ENCODE measurements around the gene ARHGAP26. TPM values are rescaled to one million over a fixed set of nuclear protein-coding genes. Genes with fewer than 3 reads are reported as not detected.
A peak's percentile ranks its signal among the peaks of the same experiment; 100 is the strongest.

The ARHGAP26 gene
- total RNA-seq, 4 donors from 2014 or later = 28.2 to 52.3 (median 37.9) TPM

DNA sequence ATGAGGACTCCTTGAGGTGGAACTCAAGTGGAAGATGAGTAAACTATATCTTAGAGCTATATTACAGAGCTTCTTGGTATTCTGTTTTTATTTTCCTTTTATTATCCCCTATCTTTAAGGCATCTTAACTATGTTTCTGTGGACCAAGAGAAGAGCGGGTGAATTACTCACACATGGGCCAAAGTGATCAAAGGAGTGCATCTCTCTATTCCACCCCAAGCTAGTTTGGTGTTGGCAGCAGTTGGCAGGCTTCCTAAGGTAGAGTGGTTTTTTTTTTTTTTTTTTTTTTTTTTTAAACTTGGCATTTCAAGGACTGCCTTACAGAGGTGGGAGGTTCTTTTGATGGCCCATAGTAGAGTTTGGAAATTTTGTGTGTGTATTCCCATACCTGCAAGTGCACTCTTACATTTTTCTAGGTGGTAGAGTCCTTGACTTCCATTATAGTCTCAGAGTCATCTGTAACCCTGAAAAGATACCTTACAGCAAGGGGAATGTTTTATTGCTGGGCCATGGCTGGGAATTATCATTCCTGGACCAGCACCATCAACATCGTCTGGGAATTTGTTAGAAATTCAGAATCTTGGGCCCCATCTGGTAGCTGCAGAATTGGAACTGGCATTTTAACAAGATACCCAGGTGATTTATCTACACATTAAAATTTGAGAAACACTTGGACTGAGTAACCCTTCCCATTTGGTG is 51.0 kb downstream of the ARHGAP26 start:
- peaks cover 34 to 54% of the 10 kb centered on the region in 2 donors for H3K4me1 ChIP-seq
- TF ChIP-seq POLR2A (IDR thresholded peaks at IDR 0.05) = no peak
- TF ChIP-seq, protein P1, sequence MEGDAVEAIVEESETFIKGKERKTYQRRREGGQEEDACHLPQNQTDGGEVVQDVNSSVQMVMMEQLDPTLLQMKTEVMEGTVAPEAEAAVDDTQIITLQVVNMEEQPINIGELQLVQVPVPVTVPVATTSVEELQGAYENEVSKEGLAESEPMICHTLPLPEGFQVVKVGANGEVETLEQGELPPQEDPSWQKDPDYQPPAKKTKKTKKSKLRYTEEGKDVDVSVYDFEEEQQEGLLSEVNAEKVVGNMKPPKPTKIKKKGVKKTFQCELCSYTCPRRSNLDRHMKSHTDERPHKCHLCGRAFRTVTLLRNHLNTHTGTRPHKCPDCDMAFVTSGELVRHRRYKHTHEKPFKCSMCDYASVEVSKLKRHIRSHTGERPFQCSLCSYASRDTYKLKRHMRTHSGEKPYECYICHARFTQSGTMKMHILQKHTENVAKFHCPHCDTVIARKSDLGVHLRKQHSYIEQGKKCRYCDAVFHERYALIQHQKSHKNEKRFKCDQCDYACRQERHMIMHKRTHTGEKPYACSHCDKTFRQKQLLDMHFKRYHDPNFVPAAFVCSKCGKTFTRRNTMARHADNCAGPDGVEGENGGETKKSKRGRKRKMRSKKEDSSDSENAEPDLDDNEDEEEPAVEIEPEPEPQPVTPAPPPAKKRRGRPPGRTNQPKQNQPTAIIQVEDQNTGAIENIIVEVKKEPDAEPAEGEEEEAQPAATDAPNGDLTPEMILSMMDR (IDR thresholded peaks at IDR 0.05) = no peak
- H3K9me3 ChIP-seq = no peaks in the 10 kb centered on the region
- H3K27ac ChIP-seq = no peak overlapping the region
- intact Hi-C loops (cut with DNase I) = no loop called here
- peak in 1 of 2 donors; percentile 35 for DNase-seq
- WGBS, 2 donors = 77 to 92% methylated on average over 2 of the region's 2 CpGs
- H3K36me3 ChIP-seq = no peaks in the 10 kb centered on the region
- no peaks in the 10 kb centered on the region for H3K27me3 ChIP-seq
- no peak overlapping the region for H3K4me3 ChIP-seq (replicated peaks in 1 of 3)

DNA sequence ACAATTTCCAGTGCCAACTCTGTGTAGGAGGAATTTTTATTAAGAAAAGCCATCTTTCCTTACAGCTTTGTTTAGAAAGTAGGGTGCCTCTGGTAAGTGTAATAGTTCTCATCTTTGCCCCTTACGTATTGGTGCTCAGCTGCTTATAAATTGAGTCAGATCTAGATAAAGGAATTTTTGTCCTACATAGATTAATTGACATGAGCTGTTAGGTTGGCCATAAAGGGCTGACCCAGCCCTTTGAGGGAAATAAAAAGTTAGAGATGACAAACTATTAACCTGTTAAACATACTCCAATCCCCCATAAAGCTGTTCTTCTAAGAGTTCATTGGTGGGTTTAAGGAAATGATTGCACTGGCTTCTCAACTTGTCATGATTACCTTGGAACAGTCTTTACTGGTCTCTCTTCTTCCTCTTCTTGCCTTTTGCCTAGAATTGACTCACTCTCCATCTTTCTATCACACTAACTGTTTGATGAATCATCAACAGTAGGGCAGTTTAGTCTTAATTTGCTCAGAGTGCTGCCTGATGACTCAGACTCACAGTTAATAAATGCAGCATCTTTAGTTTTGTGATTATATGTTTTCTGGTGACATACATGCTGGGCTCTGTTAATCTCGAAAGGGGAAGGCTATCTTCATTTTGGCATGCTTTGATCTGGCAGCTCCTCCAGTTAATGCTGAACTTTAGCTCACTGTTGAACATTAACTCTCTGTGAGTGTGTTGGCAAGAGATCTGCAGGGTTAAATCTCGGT is 51.7 kb downstream of the ARHGAP26 start:
- 83 to 86% methylated on average over 3 of the region's 3 CpGs for WGBS, 2 donors
- DNase-seq = no peak
- no peaks in the 10 kb centered on the region for H3K9me3 ChIP-seq
- intact Hi-C loops (cut with DNase I) = no loop called here
- H3K27ac ChIP-seq = no peak overlapping the region
- H3K27me3 ChIP-seq = no peaks in the 10 kb centered on the region
- no peaks in the 10 kb centered on the region for H3K36me3 ChIP-seq
- TF ChIP-seq, protein P1 (IDR thresholded peaks at IDR 0.05) = no peak
- TF ChIP-seq POLR2A (IDR thresholded peaks at IDR 0.05) = no peak
- H3K4me3 ChIP-seq (replicated peaks in 1 of 3) = no peak overlapping the region
- peaks cover 34 to 54% of the 10 kb centered on the region in 2 donors for H3K4me1 ChIP-seq

DNA sequence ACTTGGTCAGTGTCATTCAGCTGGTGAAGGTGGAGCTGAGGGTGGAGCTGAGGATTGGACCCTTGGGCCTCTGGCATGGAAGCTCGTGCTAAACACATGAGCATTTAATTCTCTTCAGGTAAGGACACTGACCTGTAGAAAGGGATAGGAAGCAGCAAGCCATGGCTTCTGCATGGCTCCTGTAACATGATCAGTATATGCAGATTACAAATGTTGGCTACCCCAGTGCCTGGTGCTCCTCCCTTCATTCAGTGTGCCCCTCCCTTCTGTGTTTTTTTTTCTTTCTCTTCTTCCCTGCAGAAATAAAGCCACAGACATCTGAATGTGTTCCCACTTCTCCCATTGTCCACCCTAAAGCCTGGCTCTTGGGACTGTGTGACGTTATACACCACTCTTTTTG is 52.9 kb downstream of the ARHGAP26 start:
- DNase-seq = no peak
- Histone ChIP-seq H3K27ac (no peak overlapping the region), H3K4me3 (replicated peaks in 1 of 3) (no peak overlapping the region), H3K27me3 (no peaks in the 10 kb centered on the region), H3K36me3 (no peaks in the 10 kb centered on the region), H3K9me3 (no peaks in the 10 kb centered on the region), H3K4me1 (peaks cover 30 to 54% of the 10 kb centered on the region in 2 donors)
- intact Hi-C loops (cut with DNase I) = no loop called here
- WGBS, 2 donors = 69 to 91% methylated on average over 2 of the region's 2 CpGs
- TF ChIP-seq, protein P1 (IDR thresholded peaks at IDR 0.05) = no peak
- no peak for TF ChIP-seq POLR2A (IDR thresholded peaks at IDR 0.05)

DNA sequence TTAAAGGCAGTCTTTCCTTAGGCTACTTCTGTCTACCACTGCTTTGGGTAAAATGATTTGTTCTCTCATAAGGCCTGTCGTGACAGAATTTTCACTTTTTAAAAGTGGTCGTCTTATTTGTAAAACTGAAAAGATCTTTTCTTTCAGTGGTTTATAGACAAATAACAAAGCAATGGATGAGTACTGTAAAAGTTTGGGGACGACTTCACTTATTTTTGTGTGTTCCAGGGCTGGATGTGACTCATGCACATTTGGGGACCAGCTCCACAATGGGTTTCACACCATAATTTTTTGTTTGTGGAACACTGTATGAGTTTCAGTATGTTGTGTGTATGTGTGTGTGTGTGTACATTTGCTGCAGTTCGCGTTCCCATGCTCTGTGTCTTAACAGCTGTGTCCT is 53.6 kb downstream of the ARHGAP26 start:
- intact Hi-C loops (cut with DNase I) = no loop called here
- TF ChIP-seq, protein P1 (IDR thresholded peaks at IDR 0.05) = no peak
- TF ChIP-seq POLR2A (IDR thresholded peaks at IDR 0.05) = no peak
- 86 to 90% methylated on average over 5 of the region's 5 CpGs for WGBS, 2 donors
- Histone ChIP-seq H3K27me3 (no peaks in the 10 kb centered on the region), H3K36me3 (no peaks in the 10 kb centered on the region), H3K27ac (no peak overlapping the region), H3K9me3 (no peaks in the 10 kb centered on the region), H3K4me1 (peaks cover 27 to 53% of the 10 kb centered on the region in 2 donors), H3K4me3 (replicated peaks in 1 of 3) (no peak overlapping the region)
- DNase-seq = no peak

DNA sequence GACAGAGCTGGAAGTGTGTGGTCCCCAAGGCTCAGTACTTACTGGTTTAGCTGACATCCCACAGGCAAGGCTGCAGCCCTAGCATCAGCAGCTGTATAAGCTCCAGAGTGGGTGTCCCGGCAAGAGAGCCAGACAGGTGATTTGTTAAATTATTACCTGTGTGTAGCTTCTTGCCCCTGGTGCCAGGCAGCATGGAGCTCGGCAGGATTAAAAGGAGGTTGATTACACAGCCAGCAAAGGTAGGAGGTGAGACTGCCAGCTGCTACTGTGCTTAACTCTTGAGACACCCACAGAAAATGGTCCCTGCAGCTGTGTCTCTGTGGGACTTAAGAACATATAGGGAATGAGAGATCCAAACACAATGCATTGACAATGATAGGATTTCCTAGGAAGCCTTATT is 54.2 kb downstream of the ARHGAP26 start:
- WGBS, 2 donors = 77 to 86% methylated on average over 2 of the region's 2 CpGs
- Histone ChIP-seq H3K27me3 (no peaks in the 10 kb centered on the region), H3K4me3 (replicated peaks in 1 of 3) (no peak overlapping the region), H3K36me3 (no peaks in the 10 kb centered on the region), H3K27ac (no peak overlapping the region), H3K9me3 (no peaks in the 10 kb centered on the region), H3K4me1 (peaks cover 27 to 53% of the 10 kb centered on the region in 2 donors)
- no peak for DNase-seq
- intact Hi-C loops (cut with DNase I) = no loop called here
- TF ChIP-seq, protein P1 (IDR thresholded peaks at IDR 0.05) = no peak
- no peak for TF ChIP-seq POLR2A (IDR thresholded peaks at IDR 0.05)
